Measurements from ENCODE around the gene CCPG1.

Gene CCPG1

GRCh38 chr15:55358471-55358870 is 49.7 kb downstream of the CCPG1 start:
- ATAC-seq, result no peak; the same call in 2 of the 3 replicates
- TF ChIP-seq PPARA (CRISPR knock-in tag; IDR thresholded peaks at IDR 0.05; ENCODE audit: borderline replicate concordance) (no peak), ARNTL (CRISPR knock-in tag; IDR thresholded peaks at IDR 0.05; ENCODE audit: borderline replicate concordance, low read depth) (no peak), CSRNP3 (CRISPR knock-in tag; IDR thresholded peaks at IDR 0.05) (no peak), OSR1 (CRISPR knock-in tag; IDR thresholded peaks at IDR 0.05) (no peak), GLIS3 (CRISPR knock-in tag; IDR thresholded peaks at IDR 0.05) (no peak)

GRCh38 chr15:55357774-55358173 is 50.4 kb downstream of the CCPG1 start:
- peak; percentile 94 for ATAC-seq
- TF ChIP-seq PATZ1 (CRISPR knock-in tag; IDR thresholded peaks at IDR 0.05; ENCODE audit: borderline replicate concordance) (peak; percentile 72; the same call in 1 of the 2 replicates), ARNTL (CRISPR knock-in tag; IDR thresholded peaks at IDR 0.05; ENCODE audit: borderline replicate concordance, low read depth) (no peak), TCF4 (CRISPR knock-in tag; IDR thresholded peaks at IDR 0.05; ENCODE audit: borderline replicate concordance) (peak; percentile 72), CSDC2 (CRISPR knock-in tag; IDR thresholded peaks at IDR 0.05) (no peak), ESRRG (CRISPR knock-in tag; IDR thresholded peaks at IDR 0.05) (no peak), CSRNP3 (CRISPR knock-in tag; IDR thresholded peaks at IDR 0.05) (peak; percentile 63; the same call in 1 of the 2 replicates), TOX (CRISPR knock-in tag; IDR thresholded peaks at IDR 0.05; ENCODE audit: borderline replicate concordance) (0 out of 2 replicates have a peak, but pooled peaks have one; percentile 27), RARB (CRISPR knock-in tag; IDR thresholded peaks at IDR 0.05) (no peak), ISL1 (CRISPR knock-in tag; IDR thresholded peaks at IDR 0.05) (peak; percentile 77), ZNF70 (CRISPR knock-in tag; IDR thresholded peaks at IDR 0.05) (no peak), TSHZ2 (CRISPR knock-in tag; IDR thresholded peaks at IDR 0.05) (no peak)

GRCh38 chr15:55356985-55357585 is 51.1 kb downstream of the CCPG1 start:
- ATAC-seq, result no peak
- TF ChIP-seq OSR1 (CRISPR knock-in tag; IDR thresholded peaks at IDR 0.05) (no peak), CSRNP3 (CRISPR knock-in tag; IDR thresholded peaks at IDR 0.05) (no peak), PPARA (CRISPR knock-in tag; IDR thresholded peaks at IDR 0.05; ENCODE audit: borderline replicate concordance) (no peak), ESRRG (CRISPR knock-in tag; IDR thresholded peaks at IDR 0.05) (no peak)

GRCh38 chr15:55353025-55353424 is 55.1 kb downstream of the CCPG1 start:
- ATAC-seq, result no peak
- no peak for TF ChIP-seq GLIS3 (CRISPR knock-in tag; IDR thresholded peaks at IDR 0.05)
- TF ChIP-seq RARB (CRISPR knock-in tag; IDR thresholded peaks at IDR 0.05), result no peak
- TF ChIP-seq TOX (CRISPR knock-in tag; IDR thresholded peaks at IDR 0.05; ENCODE audit: borderline replicate concordance), result no peak
- TF ChIP-seq ZFP3 (CRISPR knock-in tag; IDR thresholded peaks at IDR 0.05), result no peak
- TF ChIP-seq ZNF70 (CRISPR knock-in tag; IDR thresholded peaks at IDR 0.05), result no peak
- no peak for TF ChIP-seq TCF4 (CRISPR knock-in tag; IDR thresholded peaks at IDR 0.05; ENCODE audit: borderline replicate concordance)
- TF ChIP-seq PPARA (CRISPR knock-in tag; IDR thresholded peaks at IDR 0.05; ENCODE audit: borderline replicate concordance), result no peak
- no peak for TF ChIP-seq CSRNP3 (CRISPR knock-in tag; IDR thresholded peaks at IDR 0.05)
- no peak for TF ChIP-seq POU6F1 (CRISPR knock-in tag; IDR thresholded peaks at IDR 0.05; ENCODE audit: borderline replicate concordance, low read depth)
- TF ChIP-seq BACH2 (CRISPR knock-in tag; IDR thresholded peaks at IDR 0.05; ENCODE audit: borderline replicate concordance), result no peak
- TF ChIP-seq ESRRG (CRISPR knock-in tag; IDR thresholded peaks at IDR 0.05), result no peak
- no peak for TF ChIP-seq PATZ1 (CRISPR knock-in tag; IDR thresholded peaks at IDR 0.05; ENCODE audit: borderline replicate concordance)
- no peak for TF ChIP-seq ZC3H10 (CRISPR knock-in tag; IDR thresholded peaks at IDR 0.05)
- no peak for TF ChIP-seq ZNF8 (CRISPR knock-in tag; IDR thresholded peaks at IDR 0.05)
